Peyer's patch (tissue), 4 donors: ENCODE data around the gene MXD4.

ENCODE experiments used
- CTCF ChIP-seq, 6 experiments: fragments of 450-650 bp in 4 of 6; fragments of 200-600 bp in 2 of 6; sonication (generic) in 1 of 6; IDR thresholded peaks; one replicate each; pipeline ENCODE4 v1.5.1; 2017 to 2019; ENCODE audit warnings: antibody characterized with exemption in 6 of 6, mild to moderate bottlenecking in 3 of 6, moderate library complexity in 1 of 6
- POLR2A ChIP-seq, 2 donors: fragments of 450-650 bp; IDR thresholded peaks; one replicate each; pipeline ENCODE4 v1.5.1; 2017; ENCODE audit warnings: antibody characterized with exemption in 2 of 2, mild to moderate bottlenecking in 2 of 2, moderate library complexity in 2 of 2

- TF ChIP-seq CTCF (IDR thresholded peaks at IDR 0.05) (no peak), POLR2A (IDR thresholded peaks at IDR 0.05) (no peak)
These were observed 988 bp upstream of the MXD4 start for GRCh38 chr4:2262944-2263250.
